ENCODE measurements around the gene LAMTOR2.
"Not testable (repeated sequence)": the region's sequence is repeated elsewhere in the genome, so short reads cannot be mapped to it uniquely, and the experiment has no call there.

Gene LAMTOR2

GRCh38 chr1:156054500-156055280, at the start of gene LAMTOR2:
LAMTOR2 (plus strand) TSS chr1:156054782; CDS start chr1:156054890, 108 bp downstream.
- peak; percentile 93 for DNase-seq

GRCh38 chr1:156004843-156005584, 49.6 kb upstream of the LAMTOR2 start:
- DNase-seq = no peak

DNA sequence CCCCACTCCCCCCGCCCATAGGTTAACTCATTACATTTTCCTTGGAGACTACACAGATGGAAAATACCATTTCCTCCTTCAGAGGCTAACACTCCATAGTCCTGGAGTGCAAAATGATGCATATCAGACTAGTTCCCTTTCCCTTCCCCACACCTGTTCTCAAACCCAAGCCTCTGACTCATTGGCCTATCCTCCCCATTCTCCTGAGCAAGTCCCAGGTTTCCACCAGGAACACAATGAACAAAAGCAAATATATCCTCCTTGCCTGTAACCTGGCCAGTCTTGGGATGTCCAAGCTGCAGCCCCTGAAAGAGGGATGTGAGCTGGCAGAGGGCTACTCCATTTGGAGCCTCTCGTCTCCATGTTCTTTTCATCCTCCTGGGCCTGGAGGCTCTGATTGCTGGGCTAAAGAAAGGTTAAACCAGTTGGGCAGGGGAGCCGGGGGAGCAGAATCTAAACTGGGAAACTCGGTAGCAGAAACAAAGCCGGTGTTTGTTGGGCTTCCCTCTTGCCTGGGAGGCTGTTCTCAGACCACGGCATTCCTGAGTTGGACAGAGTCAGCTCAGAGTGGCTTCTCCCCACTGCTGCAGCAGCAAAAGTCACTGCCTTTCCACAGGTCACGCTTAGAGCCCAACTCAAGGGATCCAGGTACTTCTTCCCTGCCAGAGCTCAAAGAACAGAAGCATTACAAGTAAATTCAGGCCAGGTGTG, 47.8 kb upstream of the LAMTOR2 start:
- DNase-seq = no peak

- DNase-seq = no peak
Measured at GRCh38 chr1:156009404-156009803, 45.2 kb upstream of the LAMTOR2 start.

GRCh38 chr1:156012051-156012817, 42.3 kb upstream of the LAMTOR2 start:
- DNase-seq = no peak

GRCh38 chr1:156014829-156015228, 39.8 kb upstream of the LAMTOR2 start:
- no peak for DNase-seq

DNA sequence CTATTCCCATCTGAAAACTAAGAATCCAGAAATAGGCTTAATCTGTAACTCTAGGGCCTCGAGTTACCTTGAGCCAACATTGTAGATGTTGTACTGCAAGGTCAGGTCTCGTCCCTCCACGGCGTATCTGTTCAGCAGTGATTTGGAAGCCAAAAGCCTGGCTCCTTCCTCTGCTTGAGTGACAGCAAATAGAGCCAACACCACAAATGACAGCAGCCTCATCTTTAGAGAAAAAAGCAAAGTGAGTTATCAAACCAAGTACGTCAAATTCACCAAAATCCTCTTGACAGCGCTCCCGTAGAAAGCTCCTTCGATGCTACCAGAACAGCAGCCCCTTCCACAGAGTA, 34.7 kb upstream of the LAMTOR2 start:
- DNase-seq = no peak

- peak; percentile 51 for DNase-seq
Measured at GRCh38 chr1:156020293-156021092, 34.1 kb upstream of the LAMTOR2 start, which contains the start of gene SSR2. SSR2 (minus strand) TSS chr1:156020951; CDS start chr1:156020167, 784 bp downstream.

DNA sequence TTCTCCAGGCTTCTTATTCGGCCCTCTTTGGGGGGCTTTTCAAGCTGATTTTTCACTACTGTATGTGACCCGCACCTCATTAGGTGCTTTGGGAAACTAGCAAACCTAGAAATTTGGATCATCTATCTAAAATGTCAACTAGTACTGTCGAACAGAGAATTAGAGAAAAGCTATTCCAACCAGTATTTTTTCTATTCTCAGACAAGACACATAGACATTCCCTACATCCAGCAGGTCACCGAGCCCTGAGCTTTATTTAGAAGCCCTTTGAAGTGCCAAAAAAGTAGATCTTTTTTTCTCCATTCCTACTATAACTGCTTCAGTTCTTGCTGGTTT, 33.5 kb upstream of the LAMTOR2 start:
- no peak for DNase-seq

- no peak for DNase-seq
Measured at GRCh38 chr1:156021954-156022353, 32.6 kb upstream of the LAMTOR2 start.

- DNase-seq = no peak
Measured at GRCh38 chr1:156024801-156025200, 29.8 kb upstream of the LAMTOR2 start.

DNA sequence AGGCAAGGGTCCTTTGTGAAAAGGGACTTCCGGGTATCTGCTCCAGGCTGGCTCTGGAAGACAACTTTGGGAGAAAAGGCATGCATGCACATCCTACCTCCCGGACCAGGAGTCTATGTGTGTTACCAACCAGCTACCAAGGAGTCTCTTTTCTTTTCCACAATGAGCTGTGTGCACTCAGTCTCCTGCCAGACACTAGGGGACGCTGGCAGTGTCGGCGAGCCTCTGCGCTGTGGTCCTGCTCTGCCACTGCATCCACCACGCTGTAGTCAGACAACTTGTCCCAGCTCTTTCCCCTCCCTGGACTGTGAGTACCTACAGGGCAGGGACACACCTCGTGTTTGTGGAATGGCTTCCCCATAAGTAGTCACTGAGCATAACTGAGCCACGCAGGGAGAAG, 28.7 kb upstream of the LAMTOR2 start:
- peak; percentile 10 for DNase-seq

- no peak for DNase-seq
Measured at GRCh38 chr1:156026588-156026987, 28.0 kb upstream of the LAMTOR2 start.

DNA sequence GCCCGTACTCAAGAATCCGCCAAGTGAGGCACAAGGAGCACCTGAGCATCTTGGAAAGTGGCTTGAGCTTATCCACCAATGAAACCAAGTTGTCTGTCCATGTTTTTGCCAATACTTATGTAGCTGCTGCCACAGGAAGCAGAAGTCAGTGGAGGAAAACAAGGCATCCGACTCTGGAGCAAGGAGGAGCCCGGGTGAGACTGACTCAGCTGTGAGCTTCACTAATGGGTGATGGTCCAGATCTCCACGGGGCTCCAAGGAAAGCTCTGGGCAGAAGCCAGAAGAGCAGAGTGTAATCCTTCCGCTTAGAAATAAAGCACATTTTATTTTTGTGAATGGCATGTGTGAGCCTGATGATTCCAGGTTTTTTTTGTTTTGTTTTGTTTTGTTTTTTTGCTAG, 21.6 kb upstream of the LAMTOR2 start:
- DNase-seq = no peak

DNA sequence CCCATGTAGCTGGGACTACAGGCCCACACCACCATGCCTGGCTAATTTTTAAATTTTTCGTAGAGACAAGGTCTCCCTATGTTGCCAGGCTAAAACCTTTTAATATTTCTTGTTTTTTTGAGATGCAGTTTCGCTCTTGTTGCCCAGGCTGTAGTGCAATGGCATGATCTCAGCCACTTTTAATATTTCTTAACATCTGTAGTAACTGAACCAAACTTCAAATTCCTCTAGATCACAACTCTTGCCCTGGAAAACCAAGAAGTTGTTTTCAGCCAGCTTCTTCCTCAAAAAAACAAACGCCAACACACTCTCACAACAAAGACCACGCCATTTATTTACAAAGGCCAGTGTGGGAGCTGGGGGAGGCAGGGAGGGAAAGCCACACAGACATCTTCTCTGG, 19.6 kb upstream of the LAMTOR2 start:
- not testable (repeated sequence) for DNase-seq

GRCh38 chr1:156042828-156043227, 11.8 kb upstream of the LAMTOR2 start:
- DNase-seq = no peak

DNA sequence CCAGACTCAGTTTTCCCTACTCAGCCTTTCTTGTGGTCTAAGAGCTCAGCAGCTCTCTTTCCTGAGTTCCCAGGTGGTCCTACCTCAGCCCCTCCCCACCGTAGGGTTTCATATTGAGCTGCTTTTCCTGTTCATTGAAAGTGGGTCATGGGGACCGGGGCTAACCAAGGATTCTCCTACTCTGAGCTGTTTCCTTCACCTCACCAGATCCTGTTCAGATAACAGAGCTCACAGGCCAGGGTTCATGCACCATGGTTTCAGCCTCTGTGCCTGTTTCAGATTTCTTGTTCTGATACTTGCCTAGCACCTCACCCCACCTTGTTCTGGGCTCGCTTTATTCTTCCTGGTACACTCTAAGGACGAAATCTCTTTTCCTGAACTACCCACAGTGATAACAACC, 9.5 kb upstream of the LAMTOR2 start:
- DNase-seq = no peak

- DNase-seq = no peak
Measured at GRCh38 chr1:156048663-156049258, 5.8 kb upstream of the LAMTOR2 start.

DNA sequence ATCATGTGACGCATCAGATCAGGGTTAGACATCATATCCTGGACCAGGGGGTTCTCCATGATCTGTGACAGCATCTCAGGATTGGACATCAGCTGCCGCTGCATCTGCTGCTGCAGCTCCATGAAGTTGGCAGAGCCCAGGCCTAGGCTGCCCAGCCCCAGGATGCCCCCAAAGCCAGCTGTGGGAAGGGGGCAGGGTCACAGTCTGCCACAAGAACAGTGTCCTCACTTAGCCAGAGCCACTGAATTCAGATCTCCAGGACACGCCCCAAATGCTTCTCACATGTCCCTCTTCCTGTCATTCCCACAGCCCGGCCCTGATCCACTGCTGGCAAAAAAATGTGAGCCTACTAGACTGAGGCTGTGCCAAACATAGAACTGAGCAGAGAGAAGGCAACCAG, 4.2 kb upstream of the LAMTOR2 start:
- DNase-seq = no peak

GRCh38 chr1:156051011-156051725, 3.4 kb upstream of the LAMTOR2 start:
- no peak for DNase-seq
